GM21737 (cell line): ENCODE data around the gene RALGPS2.

Experiments used
- ATAC-seq: cut with Tn5 transposase; IDR thresholded peaks from one replicate; pipeline ENCODE4 v1.9.1; 2021; ENCODE audit warnings: mild to moderate bottlenecking, moderate library complexity; ENCODE audit not compliant: unreplicated experiment

Gene RALGPS2

DNA sequence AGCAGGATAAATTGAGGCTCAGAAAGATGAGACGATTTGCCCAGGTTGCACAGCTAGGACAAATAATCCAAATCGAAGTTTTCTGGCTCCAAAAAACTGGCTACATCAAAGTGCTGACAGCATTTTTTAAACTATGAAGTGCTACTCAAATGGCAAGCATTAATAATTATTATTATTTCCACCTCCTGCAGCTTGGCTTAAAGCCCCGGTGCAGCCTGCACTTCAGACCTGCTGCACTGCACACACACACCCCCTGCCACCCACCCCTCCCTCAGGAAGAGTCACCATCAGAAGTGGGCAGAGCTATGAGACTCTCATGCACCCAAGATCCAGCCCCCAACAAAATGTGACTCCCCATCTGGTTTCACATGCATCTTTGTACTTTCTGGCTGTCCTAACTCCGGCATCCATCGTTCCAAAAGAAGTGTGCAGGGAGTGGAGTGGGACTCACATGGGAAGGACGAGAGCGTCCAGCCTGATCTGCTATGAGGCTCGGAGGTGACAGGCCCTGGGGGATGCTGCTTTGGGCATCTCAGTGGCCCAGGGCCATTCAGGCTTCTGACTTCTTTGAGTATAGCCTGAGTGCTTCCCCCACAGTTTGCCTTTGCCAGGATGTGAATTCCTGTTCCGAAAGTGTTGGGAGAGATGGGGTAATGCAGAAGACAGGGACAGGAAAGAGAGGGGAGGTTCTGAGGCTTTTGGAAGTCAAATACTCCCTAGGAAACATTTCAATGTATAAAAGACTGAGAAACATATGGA is 235.6 kb downstream of the RALGPS2 start:
- no peak for ATAC-seq

DNA sequence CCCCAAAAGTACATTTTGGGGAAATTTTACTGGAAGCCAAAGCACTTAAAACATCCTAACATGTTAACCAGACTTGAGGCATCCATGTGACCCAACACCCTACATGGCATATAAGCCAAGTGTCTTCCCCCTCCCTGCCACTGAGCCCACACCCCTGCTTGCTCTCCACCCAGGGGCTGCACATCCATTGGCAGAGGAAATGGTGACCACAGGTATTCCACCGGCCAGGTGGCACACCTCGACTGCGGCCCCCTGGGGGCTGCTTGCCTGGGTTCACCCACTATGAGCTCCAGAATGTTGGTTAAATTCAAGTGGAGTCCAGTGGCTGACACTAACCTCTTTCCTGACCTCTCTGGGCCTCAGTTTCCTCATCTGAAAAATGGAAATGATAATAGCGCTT is 236.3 kb downstream of the RALGPS2 start:
- ATAC-seq: no peak

DNA sequence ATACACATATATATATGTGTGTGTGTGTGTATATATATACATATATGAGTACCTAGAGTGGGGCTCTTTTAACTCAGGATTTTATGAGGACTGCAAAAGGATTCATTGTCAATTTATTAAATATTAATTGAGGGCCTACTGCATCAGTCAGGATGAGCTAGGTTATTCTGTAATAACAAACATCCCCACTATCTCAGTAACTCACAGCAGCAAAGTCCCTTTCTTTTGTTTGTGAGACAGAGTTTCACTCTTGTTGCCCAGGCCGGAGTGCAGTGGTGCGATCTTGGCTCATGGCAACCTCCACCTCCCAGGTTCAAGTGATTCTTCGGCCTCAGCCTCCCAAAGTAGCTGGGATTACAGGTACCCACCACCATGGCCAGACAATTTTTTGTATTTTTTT is 236.8 kb downstream of the RALGPS2 start:
- no peak for ATAC-seq

DNA sequence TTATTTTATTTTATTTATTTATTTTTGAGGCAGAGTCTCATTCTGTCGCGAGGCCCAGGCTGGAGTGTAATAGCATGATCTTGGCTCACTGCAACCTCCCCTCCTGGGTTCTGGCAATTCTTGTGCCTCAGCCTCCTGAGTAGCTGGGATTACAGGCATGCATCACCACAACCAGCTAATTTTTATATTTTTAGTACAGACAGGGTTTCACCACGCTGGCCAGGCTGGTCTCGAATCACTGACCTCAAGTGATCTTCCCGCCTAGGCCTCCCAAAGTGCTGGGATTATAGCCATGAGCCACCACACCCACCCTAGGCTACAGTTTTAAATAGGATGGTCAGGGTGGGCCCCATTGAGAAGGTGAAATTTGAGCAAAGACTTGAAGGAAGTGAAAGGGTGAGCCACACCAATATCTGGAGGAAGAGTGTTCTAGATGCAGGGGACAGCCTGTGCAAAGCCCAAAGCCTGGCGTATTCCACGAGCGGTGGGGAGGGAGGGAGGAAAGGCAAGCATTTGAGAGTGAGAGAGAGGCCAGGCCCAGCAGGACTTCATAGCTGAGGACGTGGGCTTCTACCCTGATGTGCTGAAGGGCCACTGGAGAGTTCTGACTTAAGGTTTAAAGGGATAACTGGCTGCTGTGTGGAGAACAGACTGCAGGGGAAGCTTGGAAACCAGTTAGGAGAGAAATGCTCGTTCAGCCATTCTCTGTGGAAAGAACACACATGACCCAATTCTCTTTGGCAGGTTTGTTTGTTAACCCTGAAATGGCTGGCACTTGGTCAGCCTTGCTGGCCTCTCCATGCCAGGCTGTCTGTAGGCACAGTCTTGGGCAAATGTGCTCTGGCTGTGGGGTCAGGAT is 238.0 kb downstream of the RALGPS2 start:
- no peak for ATAC-seq

DNA sequence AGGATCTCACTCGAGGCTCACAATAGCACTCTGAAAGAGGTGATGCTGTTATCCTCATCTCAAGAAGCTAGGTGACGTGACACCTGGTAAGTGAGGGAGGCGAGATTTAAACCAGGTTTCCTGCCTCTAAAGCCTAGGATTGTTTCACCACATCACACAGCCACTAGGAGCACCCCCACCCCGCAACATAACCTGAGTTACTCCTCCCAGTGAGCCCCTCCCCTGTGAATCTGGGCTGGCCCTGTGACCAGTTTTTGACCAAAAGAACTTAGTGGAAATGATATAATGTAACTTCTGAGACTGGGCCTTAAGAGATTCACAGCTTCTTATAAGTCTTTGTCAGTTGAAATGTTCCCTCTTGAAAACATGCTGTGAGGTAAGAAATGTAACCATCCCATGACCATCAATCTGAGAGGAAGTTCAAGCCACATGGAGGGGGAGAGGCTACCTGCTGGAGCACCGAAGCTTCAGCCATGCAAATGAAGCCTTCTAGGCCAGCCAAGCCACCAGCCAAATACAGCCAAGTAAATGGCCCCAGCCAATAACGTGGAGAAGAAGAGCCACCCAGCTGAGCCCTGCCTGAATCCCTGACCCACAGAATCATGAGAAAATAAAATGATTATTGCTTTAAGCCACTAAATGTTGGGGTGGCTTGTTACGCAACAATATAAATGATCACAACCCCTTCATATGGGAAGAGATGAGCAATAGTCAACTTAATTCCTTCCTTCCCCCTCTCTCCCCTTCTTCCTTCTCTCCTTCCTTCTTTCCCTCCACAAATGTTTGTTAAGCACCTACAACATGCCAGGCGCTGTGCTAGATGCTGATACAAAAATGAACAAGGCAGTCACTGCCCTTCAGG is 239.7 kb downstream of the RALGPS2 start:
- ATAC-seq: no peak

DNA sequence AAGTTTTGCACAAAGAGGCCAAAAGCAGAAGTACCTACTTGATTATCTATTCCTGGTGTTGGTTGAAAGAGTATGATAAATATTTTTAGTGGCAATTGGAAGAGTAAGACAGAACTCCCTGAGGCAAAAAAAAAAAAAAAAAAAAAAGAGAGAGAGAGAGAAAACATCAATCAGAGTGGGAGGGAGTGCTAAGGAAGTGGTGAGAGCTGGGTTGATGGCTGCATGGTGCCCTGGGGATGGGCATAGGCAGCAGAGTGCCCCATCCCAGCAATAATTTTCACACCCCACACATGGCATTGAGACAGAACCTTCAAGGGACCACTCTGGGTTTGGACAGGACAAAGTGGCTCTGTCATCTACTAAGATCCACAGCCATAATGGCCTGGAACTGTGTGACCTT is 241.3 kb downstream of the RALGPS2 start:
- ATAC-seq: no peak

DNA sequence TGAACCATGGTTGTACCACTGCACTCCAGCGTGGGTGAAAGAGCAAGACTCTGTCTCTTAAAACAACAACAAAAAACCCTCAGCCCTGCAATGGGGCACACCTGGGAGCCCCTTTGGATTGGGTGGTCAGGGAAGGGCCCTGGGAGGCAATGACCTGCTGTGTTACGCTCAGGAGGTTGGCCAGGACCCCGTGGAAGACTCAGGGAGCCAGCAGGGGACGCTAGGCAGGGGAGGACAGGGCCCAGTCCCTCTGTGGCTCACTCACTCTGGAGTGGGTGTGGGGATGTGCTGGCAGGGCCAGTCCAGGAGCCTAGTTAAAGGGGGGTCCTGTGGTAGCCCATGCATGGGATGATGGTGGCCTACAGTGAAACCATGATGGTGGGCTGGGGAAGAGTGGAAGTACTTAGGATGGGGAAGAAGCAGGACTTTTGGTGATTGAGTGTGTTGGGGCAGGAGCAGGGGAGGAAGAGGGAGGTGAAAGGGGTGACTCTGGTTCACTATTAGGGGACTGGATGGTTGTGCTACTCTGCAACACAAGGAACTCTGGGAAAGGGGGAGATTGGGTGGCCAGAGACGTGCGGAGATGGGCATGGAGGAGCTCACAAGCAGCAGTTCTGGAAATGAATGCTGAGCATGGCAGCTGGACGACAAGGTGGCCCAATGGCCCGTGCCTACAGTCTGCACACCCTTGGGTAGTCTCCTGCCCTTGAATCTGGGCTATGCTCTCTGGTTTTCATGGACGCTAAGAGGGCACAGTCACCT is 244.4 kb downstream of the RALGPS2 start:
- ATAC-seq: no peak

DNA sequence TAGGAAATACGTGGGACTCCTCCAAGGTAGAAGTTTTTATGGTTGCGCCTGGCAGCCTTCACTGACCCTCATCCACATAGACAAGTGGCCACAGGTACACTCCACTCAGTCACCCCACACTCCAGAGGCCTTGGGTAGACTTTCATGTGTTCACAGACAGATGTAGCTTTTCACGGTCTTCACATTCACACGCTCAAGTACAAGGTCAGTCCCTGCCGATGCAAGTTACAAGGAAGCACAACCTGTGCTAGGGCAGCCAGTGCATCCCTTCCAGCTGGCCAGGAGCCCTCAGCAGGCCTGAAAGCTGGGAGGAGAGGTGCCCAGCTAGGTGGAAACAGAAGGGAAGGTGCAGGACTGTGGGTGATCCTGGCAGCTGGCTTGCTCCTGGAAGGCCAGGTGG is 245.1 kb downstream of the RALGPS2 start:
- no peak for ATAC-seq
